ENCODE measurements around the gene GNGT1. TPM values are rescaled to one million over a fixed set of nuclear protein-coding genes. Genes with fewer than 3 reads are reported as not detected.

The GNGT1 gene
- total and polyA plus RNA-seq, 4 donors = not detected

DNA sequence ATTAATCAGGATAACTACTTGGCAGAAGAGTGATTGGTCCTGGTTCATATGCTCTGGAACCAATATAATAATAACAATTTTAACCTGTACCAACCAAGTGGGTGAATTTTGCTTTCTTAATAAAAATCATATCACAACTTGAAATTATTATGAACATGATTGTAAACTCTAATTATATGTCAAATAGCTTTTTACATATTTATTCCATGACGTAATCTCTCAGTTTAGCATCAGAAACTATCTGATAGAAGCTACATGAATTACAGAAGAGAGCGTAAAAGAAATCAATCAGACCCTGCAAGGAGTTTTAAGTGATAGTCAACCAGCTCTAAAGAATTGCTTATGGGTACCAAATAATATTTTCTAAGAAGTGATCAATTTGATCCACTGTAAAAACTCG lies 25.3 kb downstream of the GNGT1 start:
- DNase-seq (ENCODE audit: low spot score) = no peak
- Histone ChIP-seq H3K9ac (ENCODE audit: low read depth in 1 of 2, low read length in 2 of 2) (no peak overlapping the region), H3K4me3 (ENCODE audit: low read depth in 1 of 3, low read length in 3 of 3) (no peak overlapping the region), H3K36me3 (ENCODE audit: control insufficient read depth in 4 of 4, insufficient read depth in 3 of 4, low read depth in 1 of 4, low read length in 3 of 4) (no peaks in the 10 kb centered on the region), H3K27me3 (ENCODE audit: control insufficient read depth in 4 of 4, insufficient read depth in 4 of 4, low read length in 3 of 4) (peaks cover 0 to 5% (median 0%) of the 10 kb centered on the region in 4 donors), H3K9me3 (ENCODE audit: control insufficient read depth in 4 of 4, low read length in 3 of 4) (no peaks in the 10 kb centered on the region), H3K4me1 (ENCODE audit: control insufficient read depth in 4 of 4, insufficient read depth in 4 of 4, low read length in 3 of 4) (no peaks in the 10 kb centered on the region), H3K27ac (ENCODE audit: low read depth in 1 of 2, low read length in 2 of 2) (no peak overlapping the region)
- WGBS = 73% methylated on average over 3 of the region's 3 CpGs
- TF ChIP-seq ZBTB33 (IDR thresholded peaks at IDR 0.05) (no peak), MAX (IDR thresholded peaks at IDR 0.05) (no peak), HNF4A (conservative IDR thresholded peaks at IDR 0.05) (no peak), RXRA (IDR thresholded peaks at IDR 0.05) (no peak), NR2F2 (IDR thresholded peaks at IDR 0.05) (no peak), SP1 (IDR thresholded peaks at IDR 0.05) (no peak), FOXA1 (IDR thresholded peaks at IDR 0.05) (no peak), GABPA (IDR thresholded peaks at IDR 0.05 in 1 of 2, conservative IDR thresholded peaks at IDR 0.05 in 1 of 2) (no peak), TAF1 (conservative IDR thresholded peaks at IDR 0.05) (no peak)

DNA sequence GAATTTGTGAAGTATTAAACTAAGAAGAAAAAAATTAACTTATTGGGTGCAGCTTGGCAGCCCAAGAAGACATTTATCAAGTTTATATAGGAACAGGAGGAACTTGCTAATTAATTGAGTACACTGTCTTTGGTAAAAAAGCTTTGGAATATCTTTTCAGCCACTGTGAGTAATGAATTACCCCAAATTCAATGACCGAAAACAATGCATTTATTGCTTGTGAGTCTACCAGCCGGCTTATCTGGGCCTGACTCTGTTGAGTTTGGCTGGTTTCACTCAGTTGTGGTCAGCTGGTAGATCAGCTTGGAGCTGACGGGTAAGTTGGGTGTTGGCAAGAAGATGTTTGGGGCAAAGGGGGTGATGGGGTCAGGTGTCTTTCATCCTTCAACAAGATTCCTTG lies 26.8 kb downstream of the GNGT1 start:
- no peak overlapping the region for H3K4me3 ChIP-seq (ENCODE audit: low read depth in 1 of 3, low read length in 3 of 3)
- TF ChIP-seq FOXA2 (IDR thresholded peaks at IDR 0.05) (no peak), EGR1 (IDR thresholded peaks at IDR 0.05; ENCODE audit: low read depth in 2 of 2) (no peak), NR2F2 (IDR thresholded peaks at IDR 0.05) (no peak), YY1 (IDR thresholded peaks at IDR 0.05) (no peak), FOXA1 (IDR thresholded peaks at IDR 0.05) (no peak), RAD21 (IDR thresholded peaks at IDR 0.05) (no peak), GABPA (IDR thresholded peaks at IDR 0.05 in 1 of 2, conservative IDR thresholded peaks at IDR 0.05 in 1 of 2) (no peak)
- TF ChIP-seq, protein P1, sequence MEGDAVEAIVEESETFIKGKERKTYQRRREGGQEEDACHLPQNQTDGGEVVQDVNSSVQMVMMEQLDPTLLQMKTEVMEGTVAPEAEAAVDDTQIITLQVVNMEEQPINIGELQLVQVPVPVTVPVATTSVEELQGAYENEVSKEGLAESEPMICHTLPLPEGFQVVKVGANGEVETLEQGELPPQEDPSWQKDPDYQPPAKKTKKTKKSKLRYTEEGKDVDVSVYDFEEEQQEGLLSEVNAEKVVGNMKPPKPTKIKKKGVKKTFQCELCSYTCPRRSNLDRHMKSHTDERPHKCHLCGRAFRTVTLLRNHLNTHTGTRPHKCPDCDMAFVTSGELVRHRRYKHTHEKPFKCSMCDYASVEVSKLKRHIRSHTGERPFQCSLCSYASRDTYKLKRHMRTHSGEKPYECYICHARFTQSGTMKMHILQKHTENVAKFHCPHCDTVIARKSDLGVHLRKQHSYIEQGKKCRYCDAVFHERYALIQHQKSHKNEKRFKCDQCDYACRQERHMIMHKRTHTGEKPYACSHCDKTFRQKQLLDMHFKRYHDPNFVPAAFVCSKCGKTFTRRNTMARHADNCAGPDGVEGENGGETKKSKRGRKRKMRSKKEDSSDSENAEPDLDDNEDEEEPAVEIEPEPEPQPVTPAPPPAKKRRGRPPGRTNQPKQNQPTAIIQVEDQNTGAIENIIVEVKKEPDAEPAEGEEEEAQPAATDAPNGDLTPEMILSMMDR (IDR thresholded peaks at IDR 0.05; ENCODE audit: low read depth, low read length, missing input control) = no peak
- no peak overlapping the region for H3K9ac ChIP-seq (ENCODE audit: low read depth in 1 of 2, low read length in 2 of 2)
- no peaks in the 10 kb centered on the region for H3K27me3 ChIP-seq (ENCODE audit: control insufficient read depth in 4 of 4, insufficient read depth in 4 of 4, low read length in 3 of 4)
- no peaks in the 10 kb centered on the region for H3K9me3 ChIP-seq (ENCODE audit: control insufficient read depth in 4 of 4, low read length in 3 of 4)
- DNase-seq (ENCODE audit: low spot score) = no peak
- H3K4me1 ChIP-seq (ENCODE audit: control insufficient read depth in 4 of 4, insufficient read depth in 4 of 4, low read length in 3 of 4) = no peaks in the 10 kb centered on the region
- 84% methylated on average over 3 of the region's 3 CpGs for WGBS
- no peak overlapping the region for H3K27ac ChIP-seq (ENCODE audit: low read depth in 1 of 2, low read length in 2 of 2)
- H3K36me3 ChIP-seq (ENCODE audit: control insufficient read depth in 4 of 4, insufficient read depth in 3 of 4, low read depth in 1 of 4, low read length in 3 of 4) = no peaks in the 10 kb centered on the region

DNA sequence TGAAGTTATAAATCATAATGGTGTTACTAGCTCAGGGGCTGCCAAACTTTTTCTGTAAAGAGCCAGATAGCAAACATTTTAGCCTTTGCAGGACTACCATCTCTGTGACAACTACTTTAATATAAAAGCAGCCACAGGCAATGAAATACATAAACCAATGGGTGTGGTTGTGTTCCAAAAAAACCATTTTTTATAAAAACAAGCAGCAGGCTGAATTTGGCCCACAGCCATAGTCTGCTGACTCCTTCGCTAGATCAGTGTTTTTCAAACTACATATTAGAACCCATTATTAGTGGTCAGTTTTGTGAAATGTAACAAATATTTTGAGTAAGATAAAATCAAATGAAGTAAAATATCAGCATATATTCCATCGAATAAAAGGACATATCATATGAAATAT lies 28.7 kb downstream of the GNGT1 start:
- Histone ChIP-seq H3K36me3 (ENCODE audit: control insufficient read depth in 4 of 4, insufficient read depth in 3 of 4, low read depth in 1 of 4, low read length in 3 of 4) (no peaks in the 10 kb centered on the region), H3K9ac (ENCODE audit: low read depth in 1 of 2, low read length in 2 of 2) (no peak overlapping the region), H3K9me3 (ENCODE audit: control insufficient read depth in 4 of 4, low read length in 3 of 4) (no peaks in the 10 kb centered on the region), H3K27me3 (ENCODE audit: control insufficient read depth in 4 of 4, insufficient read depth in 4 of 4, low read length in 3 of 4) (no peaks in the 10 kb centered on the region), H3K4me1 (ENCODE audit: control insufficient read depth in 4 of 4, insufficient read depth in 4 of 4, low read length in 3 of 4) (no peaks in the 10 kb centered on the region), H3K4me3 (ENCODE audit: low read depth in 1 of 3, low read length in 3 of 3) (no peak overlapping the region), H3K27ac (ENCODE audit: low read depth in 1 of 2, low read length in 2 of 2) (no peak overlapping the region)
- DNase-seq (ENCODE audit: low spot score) = no peak
- 77% methylated on average over 2 of the region's 2 CpGs for WGBS
- TF ChIP-seq REST (IDR thresholded peaks at IDR 0.05) (no peak), FOXA2 (IDR thresholded peaks at IDR 0.05) (no peak), MAX (IDR thresholded peaks at IDR 0.05) (no peak), FOXA1 (IDR thresholded peaks at IDR 0.05) (no peak), EGR1 (IDR thresholded peaks at IDR 0.05; ENCODE audit: low read depth in 2 of 2) (no peak), SP1 (IDR thresholded peaks at IDR 0.05) (no peak), ATF3 (IDR thresholded peaks at IDR 0.05) (no peak), RXRA (IDR thresholded peaks at IDR 0.05) (no peak), RAD21 (IDR thresholded peaks at IDR 0.05) (no peak), JUND (IDR thresholded peaks at IDR 0.05) (no peak), HNF4G (IDR thresholded peaks at IDR 0.05) (no peak), NR2F2 (IDR thresholded peaks at IDR 0.05) (no peak)
- TF ChIP-seq, protein P1 (IDR thresholded peaks at IDR 0.05; ENCODE audit: low read depth, low read length, missing input control) = no peak

Measured in liver (tissue), 9 donors.